Muscle of leg (tissue), 11 donors: ENCODE results near the gene IRF9. TPM values are rescaled to one million over a fixed set of nuclear protein-coding genes. Genes with fewer than 3 reads are reported as not detected.

ENCODE experiments used
- DNase-seq: peaks from one replicate; pipeline ENCODE4 v3.0.0; 2013
- H3K27ac ChIP-seq: one replicate; pipeline ENCODE4 v1.5.1; 2013; ENCODE audit warnings: mild to moderate bottlenecking, low read length, control low read depth
- H3K27me3 ChIP-seq: one replicate; pipeline ENCODE4 v1.6.1; 2013; ENCODE audit warnings: low read length; ENCODE audit not compliant: control insufficient read depth, insufficient read depth
- H3K36me3 ChIP-seq: one replicate; pipeline ENCODE4 v1.6.1; 2013; ENCODE audit warnings: low read length; ENCODE audit not compliant: control insufficient read depth, insufficient read depth
- H3K4me1 ChIP-seq: one replicate; pipeline ENCODE4 v1.6.1; 2013; ENCODE audit warnings: low read length; ENCODE audit not compliant: control insufficient read depth, insufficient read depth
- H3K4me3 ChIP-seq: one replicate; pipeline ENCODE4 v1.5.1; 2013; ENCODE audit warnings: low read length, control low read depth
- H3K9me3 ChIP-seq: replicated peaks from 2 replicates; pipeline ENCODE4 v1.6.1; 2013; ENCODE audit warnings: low read depth, low read length; ENCODE audit not compliant: control insufficient read depth
- WGBS: methylation state at CpG from one replicate; pipeline ENCODE4 v1.1.5; 2013; ENCODE audit warnings: missing lambda C conversion rate; ENCODE audit not compliant: insufficient coverage; 5-methylcytosine and 5-hydroxymethylcytosine counted together
- polyA plus RNA-seq, 8 donors: library from polyadenylated mRNA; unstranded; fragments of 120-200 nt; gene quantifications; one replicate each; pipeline versions ENCODE4 v1.2.1 to v1.2.3, GENCODE V29; 2013; ENCODE audit warnings: inconsistent platforms in 1 of 8, low replicate concordance in 1 of 8; ENCODE audit not compliant: insufficient read length in 8 of 8, insufficient read depth in 1 of 8
- total RNA-seq: library from RNA; stranded (reverse); fragments of 120-200 nt; gene quantifications from one replicate; pipeline ENCODE4 v1.2.4, GENCODE V29; 2013

IRF9 gene
- total and polyA plus RNA-seq, 9 donors = 24.0 to 36.3 (median 26.9) TPM

DNA sequence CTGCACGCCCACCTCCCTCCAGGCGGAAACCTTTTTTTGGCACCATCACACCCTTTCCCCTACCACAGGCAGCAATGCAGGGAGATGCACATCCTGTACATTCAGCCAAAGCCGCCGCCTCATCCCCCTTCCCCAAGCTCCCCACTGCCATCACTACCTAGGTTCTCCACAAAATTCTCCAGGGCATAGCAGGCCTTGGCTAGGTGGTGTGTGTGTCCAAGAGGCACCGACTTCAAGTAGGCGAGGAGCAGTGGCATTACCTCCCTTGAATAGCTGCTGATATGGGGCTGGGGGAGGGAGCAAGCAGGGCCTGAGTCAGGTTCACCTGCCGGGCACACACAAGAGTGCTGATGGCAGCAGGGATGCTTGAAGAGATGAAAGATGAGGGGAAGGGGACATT, 24.0 kb downstream of the IRF9 start:
- no peak for DNase-seq
- Histone ChIP-seq H3K4me3 (no peak overlapping the region), H3K27me3 (no peaks in the 10 kb centered on the region), H3K4me1 (peaks cover 16% of the 10 kb centered on the region), H3K27ac (no peak overlapping the region), H3K9me3 (no peaks in the 10 kb centered on the region), H3K36me3 (peaks cover 75% of the 10 kb centered on the region)
- WGBS = 90% methylated on average over 5 of the region's 7 CpGs

DNA sequence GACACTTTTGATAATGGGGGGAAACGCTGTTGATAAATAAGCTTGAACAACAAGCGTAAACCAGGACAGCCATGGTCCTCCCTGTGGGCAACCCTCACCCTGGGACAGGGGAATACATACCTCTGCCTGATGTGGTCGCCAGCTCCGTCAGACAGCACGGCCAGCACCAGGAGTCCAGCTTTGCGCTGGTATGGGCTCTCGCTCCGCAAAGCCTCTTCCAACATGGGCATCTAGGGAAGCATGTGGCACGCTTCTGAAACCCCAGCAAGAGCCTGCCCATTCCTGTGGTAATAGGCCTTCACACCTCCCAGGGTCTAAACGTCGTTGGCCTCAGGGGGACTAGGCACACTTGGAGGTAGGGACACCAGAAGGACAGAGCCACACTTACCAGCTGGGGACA, 24.7 kb downstream of the IRF9 start:
- DNase-seq = no peak
- peaks cover 73% of the 10 kb centered on the region for H3K36me3 ChIP-seq
- WGBS = 93% methylated on average over 10 of the region's 11 CpGs
- H3K9me3 ChIP-seq = no peaks in the 10 kb centered on the region
- peaks cover 16% of the 10 kb centered on the region for H3K4me1 ChIP-seq
- H3K27ac ChIP-seq = no peak overlapping the region
- no peak overlapping the region for H3K4me3 ChIP-seq
- no peaks in the 10 kb centered on the region for H3K27me3 ChIP-seq

DNA sequence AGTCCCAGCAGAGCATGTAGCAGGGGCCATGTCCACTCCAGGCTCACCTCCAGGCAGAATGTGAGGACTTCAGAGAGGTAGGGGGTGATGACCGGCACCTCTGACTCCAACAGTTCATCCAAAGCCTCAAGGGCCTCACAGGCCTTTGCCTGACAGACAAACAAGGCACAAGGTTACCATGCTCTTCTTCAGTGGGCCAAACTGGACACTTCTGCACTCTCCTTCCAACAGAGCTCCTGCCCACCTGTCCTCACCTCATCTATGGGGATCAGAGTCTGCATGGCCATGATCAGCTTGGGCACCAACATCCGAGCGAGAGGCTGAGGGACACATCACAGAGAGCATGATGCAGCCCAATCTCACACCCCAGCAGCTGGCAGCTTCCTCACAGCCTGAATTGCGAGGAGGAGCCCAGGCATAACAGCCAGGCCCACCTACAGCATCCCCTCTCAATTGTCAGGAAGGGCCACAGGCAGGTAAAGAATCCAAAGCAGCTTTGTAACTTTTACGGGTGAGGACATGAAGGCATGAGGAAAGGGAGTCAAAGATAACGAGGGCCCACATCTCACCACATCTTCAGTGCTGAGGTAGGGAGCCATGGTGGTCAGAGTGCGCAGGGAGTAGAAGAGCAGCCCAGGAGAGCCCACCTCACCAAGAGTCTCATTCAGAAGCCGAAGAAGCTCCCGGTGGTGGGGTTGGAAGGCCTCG, 25.9 kb downstream of the IRF9 start:
- no peaks in the 10 kb centered on the region for H3K27me3 ChIP-seq
- H3K4me3 ChIP-seq = no peak overlapping the region
- no peaks in the 10 kb centered on the region for H3K9me3 ChIP-seq
- WGBS = 100% methylated on average over 3 of the region's 10 CpGs
- H3K4me1 ChIP-seq = peaks cover 16% of the 10 kb centered on the region
- peaks cover 69% of the 10 kb centered on the region for H3K36me3 ChIP-seq
- H3K27ac ChIP-seq = no peak overlapping the region
- DNase-seq = no peak

DNA sequence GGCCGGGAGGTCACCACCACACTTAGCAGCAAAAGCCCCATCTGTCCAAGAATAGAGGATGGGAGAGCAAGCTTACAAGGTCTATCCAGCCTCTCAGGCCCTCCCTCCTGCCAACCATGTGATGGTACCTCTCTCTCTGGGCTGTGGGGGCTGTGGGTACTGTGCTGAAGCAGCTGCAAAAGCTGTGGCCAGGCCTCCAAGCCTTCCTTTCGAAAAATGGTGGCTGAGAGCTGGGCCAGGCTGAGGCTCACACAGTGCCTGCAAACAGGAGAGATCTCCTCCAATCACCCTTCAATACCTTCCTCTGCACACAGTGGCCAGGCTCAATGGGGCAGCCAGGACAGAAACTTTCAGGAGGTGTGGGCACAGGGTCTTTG, 26.5 kb downstream of the IRF9 start:
- Histone ChIP-seq H3K27ac (no peak overlapping the region), H3K27me3 (no peaks in the 10 kb centered on the region), H3K36me3 (peaks cover 69% of the 10 kb centered on the region), H3K4me1 (peaks cover 16% of the 10 kb centered on the region), H3K9me3 (no peaks in the 10 kb centered on the region), H3K4me3 (peak overlapping the region; percentile 79)
- 88% methylated on average over 1 of the region's 2 CpGs for WGBS
- no peak for DNase-seq

DNA sequence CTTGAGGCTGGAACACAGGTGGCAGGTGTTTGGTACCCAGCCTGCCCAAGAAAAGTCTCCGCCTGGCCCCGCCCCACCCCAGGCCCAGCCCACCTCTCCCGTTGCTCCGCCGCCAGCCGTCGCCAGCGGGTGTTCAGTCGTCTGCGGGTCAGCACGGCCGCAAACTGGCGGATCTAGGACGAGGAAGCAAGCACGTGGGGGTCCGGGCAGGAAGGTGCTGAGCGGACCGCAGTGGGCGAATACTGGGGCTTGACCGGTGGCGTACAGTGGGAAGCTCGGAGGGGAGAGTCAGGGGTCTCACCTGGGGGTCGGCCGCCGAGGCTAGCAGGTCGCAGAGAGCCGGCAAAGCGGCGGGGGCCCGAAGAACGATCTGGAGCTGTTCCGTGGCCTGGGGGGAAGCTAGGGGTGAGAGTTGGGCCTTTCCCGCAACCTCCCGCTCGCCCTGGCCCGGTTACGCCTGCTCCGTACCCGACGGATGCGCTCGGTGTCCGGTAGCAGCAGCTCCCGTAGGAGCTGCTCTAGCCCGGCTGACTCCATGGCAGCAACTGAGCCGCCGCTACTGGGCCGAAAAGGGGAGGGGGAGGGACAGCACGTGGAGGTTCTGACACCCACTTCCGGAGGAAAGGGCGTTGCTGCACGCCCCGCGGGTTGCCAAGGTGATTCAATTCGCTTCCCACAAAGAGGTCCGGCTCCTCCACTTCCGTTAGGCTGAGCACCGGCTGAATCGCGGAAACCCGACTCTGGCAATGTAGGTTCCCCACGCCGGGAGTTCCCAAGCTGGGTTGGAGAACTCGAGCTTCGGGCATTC, 27.4 kb downstream of the IRF9 start, which contains the start of gene IPO4:
IPO4 (minus strand) TSS at position 566 of the 808 bp plus-strand sequence; CDS start at position 537, 29 bp downstream.
- WGBS = under 1% methylated on average over 62 of the region's 65 CpGs
- Histone ChIP-seq H3K4me1 (peaks cover 16% of the 10 kb centered on the region), H3K27ac (peak within 1 kb of the TSS; percentile 60), H3K36me3 (peaks cover 67% of the 10 kb centered on the region), H3K27me3 (no peaks in the 10 kb centered on the region), H3K4me3 (peak within 1 kb of the TSS; percentile 79), H3K9me3 (no peaks in the 10 kb centered on the region)
- peak; percentile 99 for DNase-seq

DNA sequence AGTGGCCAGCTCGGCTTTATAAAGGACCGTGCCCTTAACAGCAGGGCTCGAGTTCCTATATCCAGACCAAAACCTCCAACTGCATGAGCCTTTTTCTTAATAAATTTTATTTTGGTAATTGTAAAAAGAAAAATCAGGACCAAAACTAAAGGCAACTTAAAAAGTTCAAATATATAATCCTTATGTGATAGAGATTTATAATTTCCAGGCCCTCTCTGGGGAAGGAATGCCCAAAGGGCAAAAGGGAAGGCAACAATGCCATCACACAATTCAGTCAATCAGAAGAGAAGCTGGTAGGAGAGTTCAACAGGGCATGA, 28.0 kb downstream of the IRF9 start:
- H3K4me3 ChIP-seq = peak overlapping the region; percentile 79
- WGBS = 0% methylated on average over 1 of the region's 3 CpGs
- DNase-seq = no peak
- H3K36me3 ChIP-seq = peaks cover 63% of the 10 kb centered on the region
- H3K27ac ChIP-seq = peak overlapping the region; percentile 32
- H3K4me1 ChIP-seq = peaks cover 16% of the 10 kb centered on the region
- no peaks in the 10 kb centered on the region for H3K9me3 ChIP-seq
- no peaks in the 10 kb centered on the region for H3K27me3 ChIP-seq

DNA sequence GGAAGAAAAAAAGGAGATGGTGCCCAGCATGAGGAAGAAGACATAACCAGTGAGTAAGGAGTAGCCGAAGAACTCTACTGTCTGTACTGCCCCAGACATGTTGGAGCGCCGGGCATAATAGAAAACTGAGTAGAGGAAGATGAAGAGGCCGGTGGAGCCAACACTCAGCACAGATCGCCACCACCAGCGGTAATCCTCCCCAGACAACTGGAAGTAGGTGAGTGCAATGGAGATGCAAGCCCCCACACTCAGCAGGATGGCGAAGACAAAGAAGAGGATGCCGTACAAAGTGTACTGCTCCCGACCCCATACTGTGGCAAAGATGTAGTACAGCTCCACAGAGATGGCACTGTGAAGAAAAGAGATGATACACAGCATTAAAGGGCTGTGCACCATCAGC, 28.4 kb downstream of the IRF9 start:
- Histone ChIP-seq H3K4me1 (peaks cover 17% of the 10 kb centered on the region), H3K27ac (no peak overlapping the region), H3K27me3 (no peaks in the 10 kb centered on the region), H3K9me3 (no peaks in the 10 kb centered on the region), H3K4me3 (no peak overlapping the region), H3K36me3 (peaks cover 60% of the 10 kb centered on the region)
- 100% methylated on average over 5 of the region's 9 CpGs for WGBS
- no peak for DNase-seq

DNA sequence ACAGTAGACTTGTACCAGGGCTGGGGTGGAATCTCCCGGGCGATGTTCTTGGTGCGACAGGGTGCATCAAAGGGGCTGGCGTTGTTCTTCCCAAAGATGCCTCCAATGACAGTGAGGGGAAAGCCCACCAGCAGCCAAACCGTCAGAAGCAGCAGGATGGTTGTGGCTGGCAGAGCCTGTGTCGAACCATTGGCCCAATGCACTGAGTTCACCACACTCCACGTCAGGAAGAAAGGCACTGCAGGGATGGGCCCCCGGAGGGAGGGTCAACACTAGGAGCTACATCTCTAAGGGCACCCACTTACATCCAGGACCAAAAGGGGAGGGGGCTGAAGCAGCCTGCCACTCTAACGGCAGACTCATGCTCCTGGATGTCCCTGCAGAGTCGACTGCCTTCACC, 29.4 kb downstream of the IRF9 start:
- H3K27me3 ChIP-seq = no peaks in the 10 kb centered on the region
- no peak overlapping the region for H3K4me3 ChIP-seq
- H3K9me3 ChIP-seq = no peaks in the 10 kb centered on the region
- no peak overlapping the region for H3K27ac ChIP-seq
- peaks cover 23% of the 10 kb centered on the region for H3K4me1 ChIP-seq
- peaks cover 51% of the 10 kb centered on the region for H3K36me3 ChIP-seq
- 95% methylated on average over 6 of the region's 10 CpGs for whole genome bisulfite sequencing
- DNase-seq = no peak

DNA sequence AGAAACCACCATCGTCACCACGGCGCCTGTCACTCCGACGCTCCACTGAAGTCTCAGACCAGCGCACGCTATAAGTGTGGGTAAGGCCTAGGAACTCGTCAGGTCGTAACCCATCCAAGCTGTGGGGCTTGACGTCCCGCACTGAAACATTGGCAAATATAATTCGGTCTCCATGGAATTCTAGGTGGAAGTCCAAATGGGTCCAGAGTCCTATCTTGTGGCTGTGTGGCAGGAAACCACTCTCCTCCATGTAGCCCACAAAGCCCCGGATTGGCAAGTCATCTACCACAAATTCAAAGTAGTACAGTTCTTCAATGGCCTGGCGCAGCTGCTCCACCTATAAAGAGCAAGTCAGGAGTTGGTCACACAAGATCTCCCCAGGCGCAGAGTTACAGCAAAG, 31.9 kb downstream of the IRF9 start:
- H3K4me1 ChIP-seq = peaks cover 20% of the 10 kb centered on the region
- no peak overlapping the region for H3K4me3 ChIP-seq
- no peaks in the 10 kb centered on the region for H3K9me3 ChIP-seq
- 89% methylated on average over 12 of the region's 15 CpGs for WGBS
- H3K36me3 ChIP-seq = peaks cover 31% of the 10 kb centered on the region
- no peak for DNase-seq
- H3K27me3 ChIP-seq = no peaks in the 10 kb centered on the region
- H3K27ac ChIP-seq = no peak overlapping the region

DNA sequence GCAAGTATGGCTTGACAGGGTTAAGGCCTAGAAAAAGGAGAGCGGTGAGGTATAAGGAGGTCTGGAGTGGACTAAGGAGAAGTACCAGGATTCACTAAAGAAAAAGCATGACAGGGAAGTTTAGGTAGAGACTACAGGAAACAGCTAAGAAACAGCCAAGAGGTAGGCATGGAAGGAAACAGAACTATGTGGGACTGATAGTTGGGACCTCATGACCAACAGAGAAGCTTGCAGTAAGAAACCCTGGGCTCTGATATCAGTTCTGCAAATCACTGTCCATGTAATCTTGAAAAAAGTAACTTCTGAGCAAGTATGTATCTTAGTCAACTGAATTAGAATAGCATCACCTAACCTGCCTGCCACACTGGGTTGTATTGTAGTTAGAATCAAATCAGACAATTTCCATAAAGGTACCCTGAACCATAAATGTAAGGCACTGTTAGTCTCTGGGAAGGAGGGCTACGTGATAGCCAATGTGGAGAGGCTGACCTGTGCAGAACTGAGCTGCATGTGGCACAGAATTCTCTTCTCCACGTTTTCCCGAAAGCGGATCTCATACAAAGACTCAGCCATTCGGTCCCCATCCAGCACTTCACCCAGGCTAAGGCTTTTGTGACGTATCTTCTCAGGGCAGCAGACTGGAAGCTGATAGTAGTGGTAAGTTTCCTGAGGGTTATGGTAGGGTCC, 33.3 kb downstream of the IRF9 start:
- WGBS = 75% methylated on average over 2 of the region's 7 CpGs
- Histone ChIP-seq H3K27me3 (no peaks in the 10 kb centered on the region), H3K36me3 (peaks cover 37% of the 10 kb centered on the region), H3K4me3 (peak overlapping the region; percentile 77), H3K4me1 (peaks cover 14% of the 10 kb centered on the region), H3K27ac (peak overlapping the region; percentile 93), H3K9me3 (no peaks in the 10 kb centered on the region)
- no peak for DNase-seq
